Cerebellar cortex (tissue), 1 donor: ENCODE measurements around the gene IRAK1BP1.
"Not testable (repeated sequence)": the region's sequence is repeated elsewhere in the genome, so short reads cannot be mapped to it uniquely, and the experiment has no call there.

Source experiments
- DNase-seq: peaks from one replicate; pipeline ENCODE4 v3.0.0-alpha.2; 2015; ENCODE audit warnings: low spot score

The IRAK1BP1 gene

DNA sequence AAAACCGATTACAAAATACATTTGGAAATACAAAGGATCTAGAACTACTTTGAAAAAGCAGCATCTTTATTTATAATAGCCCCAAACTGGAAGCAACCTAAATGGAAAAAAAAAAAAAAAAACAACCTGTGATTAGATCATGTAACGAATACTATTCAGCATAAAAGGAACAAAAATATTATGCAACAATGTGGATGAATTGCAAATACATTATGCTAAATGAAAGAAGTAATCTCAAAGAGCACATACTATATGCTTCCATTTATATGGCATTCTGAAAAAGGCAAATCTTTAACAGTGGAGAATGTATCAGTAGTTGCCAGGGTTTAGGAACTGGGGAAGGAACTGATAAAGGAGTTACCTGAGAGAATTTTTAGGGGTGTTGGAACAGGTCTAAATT, 28.9 kb downstream of the IRAK1BP1 start:
- no peak for DNase-seq

- no peak for DNase-seq
Observed at GRCh38 chr6:78908621-78909020, 41.3 kb downstream of the IRAK1BP1 start.

- no peak for DNase-seq
Observed at GRCh38 chr6:78909391-78909790, 42.0 kb downstream of the IRAK1BP1 start.

DNA sequence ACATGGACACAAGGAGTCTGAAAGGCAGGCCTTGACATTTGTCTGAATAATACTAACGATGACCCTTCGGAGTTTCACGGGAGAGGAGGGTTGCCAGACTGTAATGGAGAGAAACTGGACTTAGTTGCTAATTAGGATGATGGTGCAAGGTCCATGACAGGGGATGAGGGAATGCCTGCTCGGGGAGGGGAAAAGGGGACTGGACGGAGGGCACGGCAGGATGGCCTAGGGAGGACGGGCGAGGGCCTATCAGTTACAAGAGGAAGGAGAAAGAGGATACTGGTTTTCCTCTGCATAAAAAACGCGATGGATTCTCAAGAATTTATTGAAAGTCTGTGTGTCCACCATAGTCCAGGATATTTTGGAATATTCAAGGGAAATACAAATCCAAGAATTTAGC, 42.7 kb downstream of the IRAK1BP1 start:
- no peak for DNase-seq

DNA sequence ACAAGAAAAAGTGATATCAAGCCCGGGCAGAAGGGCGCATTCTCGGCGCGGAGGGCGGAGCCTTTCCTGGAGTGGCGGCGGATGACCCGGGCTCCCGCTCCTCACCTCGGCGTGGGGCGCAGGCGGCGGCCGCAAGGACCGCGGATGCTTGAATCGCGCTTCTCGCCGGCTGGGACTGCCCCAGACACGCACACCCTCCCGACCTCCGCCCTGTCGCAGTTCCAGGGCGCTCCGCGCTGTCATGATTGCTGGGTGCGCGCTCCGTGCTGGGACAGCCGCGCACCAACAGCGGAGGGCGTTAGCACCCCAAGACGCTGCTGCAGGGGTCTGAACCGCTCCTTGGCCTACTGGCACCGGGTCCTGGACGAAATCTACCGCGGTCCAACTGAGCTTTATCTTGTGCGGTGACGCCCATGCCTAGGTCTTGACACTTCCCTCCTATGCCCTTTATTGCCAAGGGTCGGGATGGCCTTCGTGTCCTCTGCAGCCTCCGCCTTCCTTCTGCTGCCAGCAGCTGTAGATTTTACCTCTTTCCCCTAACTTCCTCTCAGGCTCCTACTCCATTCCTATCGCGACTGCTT, 43.3 kb downstream of the IRAK1BP1 start:
- DNase-seq: no peak

DNA sequence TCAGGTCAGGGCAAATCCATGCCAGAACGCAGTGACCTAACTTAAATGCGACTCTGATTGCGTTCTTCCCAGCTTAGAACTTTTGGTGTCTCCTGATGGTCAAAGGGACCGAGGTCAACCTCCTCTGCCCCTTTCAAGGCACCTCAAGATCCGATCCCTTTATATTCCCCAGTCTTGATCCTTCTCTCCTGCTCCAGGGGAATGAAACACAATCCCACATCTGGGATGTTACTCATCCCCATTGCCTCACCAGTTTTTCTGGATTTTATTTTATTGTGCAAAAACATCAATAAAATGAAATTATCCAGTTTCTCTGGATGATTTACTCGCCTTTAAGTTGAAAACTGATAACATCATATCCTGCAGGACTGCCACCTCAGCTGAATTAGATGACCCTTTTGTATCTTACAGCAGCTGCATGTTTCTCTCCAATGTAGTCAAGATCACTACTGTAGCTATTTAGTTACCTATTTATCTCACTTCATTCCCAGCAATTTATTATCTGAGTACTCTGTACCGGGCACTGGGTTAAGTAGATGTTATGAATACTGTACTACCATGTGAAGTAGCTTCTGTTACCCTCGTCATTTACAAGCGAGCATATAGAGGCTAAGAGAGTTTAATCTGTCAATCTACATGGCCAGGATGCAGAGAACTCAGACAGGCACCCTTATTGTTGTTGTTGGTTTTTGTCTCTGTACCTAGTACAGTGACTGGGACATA, 44.0 kb downstream of the IRAK1BP1 start:
- no peak for DNase-seq

- DNase-seq: no peak
Observed at GRCh38 chr6:78916411-78916810, 49.1 kb downstream of the IRAK1BP1 start.

GRCh38 chr6:78917788-78918187, 50.4 kb downstream of the IRAK1BP1 start:
- DNase-seq: no peak

DNA sequence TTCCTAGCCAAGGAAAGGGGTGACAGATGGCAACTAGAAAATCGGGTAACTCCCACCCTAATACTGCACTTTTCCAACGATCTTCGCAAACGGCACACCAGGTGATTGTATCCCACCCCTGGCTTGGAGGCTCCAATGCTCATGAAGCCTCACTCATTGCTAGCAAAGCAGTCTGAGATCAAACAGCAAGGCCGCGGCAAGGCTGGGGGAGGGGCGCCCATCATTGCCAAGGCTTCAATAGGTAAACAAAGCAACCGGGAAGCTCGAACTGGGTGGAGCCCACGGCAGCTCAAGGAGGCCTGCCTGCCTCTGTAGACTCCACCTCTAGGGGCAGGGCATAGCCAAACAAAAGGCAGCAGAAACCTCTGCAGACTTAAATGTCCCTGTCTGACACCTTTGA, 53.8 kb downstream of the IRAK1BP1 start:
- DNase-seq: not testable (repeated sequence)

DNA sequence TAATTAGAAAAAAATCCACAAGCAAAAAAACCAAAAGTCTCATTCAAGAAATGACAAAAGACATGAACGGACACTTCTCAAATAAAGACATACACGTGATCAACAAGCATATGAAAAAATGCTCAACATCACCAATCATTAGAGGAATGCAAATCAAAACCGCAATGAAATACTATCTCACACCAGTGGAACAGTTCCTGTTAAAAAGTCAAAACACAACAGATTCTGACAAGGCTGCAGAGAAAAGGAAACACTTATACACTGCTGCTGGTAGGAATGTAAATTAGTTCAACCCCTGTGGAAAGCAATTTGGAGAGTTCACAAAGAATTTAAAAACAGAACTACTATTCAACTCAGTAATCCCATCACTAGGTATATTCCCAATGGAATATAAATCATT, 58.0 kb downstream of the IRAK1BP1 start:
- no peak for DNase-seq

GRCh38 chr6:78935553-78935952, 68.2 kb downstream of the IRAK1BP1 start:
- no peak for DNase-seq

DNA sequence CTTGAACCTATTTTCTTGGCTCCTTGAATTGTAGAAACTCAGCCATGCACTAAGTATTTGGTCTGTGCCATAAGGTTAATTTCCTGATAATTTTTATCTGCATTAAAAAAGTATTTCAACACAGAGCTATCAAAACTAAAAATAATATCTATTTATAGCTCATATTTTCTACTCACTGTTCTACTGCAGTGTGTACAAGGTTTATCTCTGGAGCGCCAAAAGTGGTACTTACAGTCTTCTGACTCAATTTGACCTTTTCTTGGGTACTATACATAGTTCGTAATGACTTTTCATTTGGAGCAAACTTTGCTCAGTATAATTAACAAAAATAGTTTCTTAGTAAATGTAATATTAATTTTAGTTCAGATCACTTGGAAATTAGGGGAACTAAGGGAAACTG, 69.2 kb downstream of the IRAK1BP1 start:
- DNase-seq: no peak

- DNase-seq: no peak
Observed at GRCh38 chr6:78942446-78942845, 75.1 kb downstream of the IRAK1BP1 start.

- DNase-seq: no peak
Observed at GRCh38 chr6:78947529-78947928, 80.2 kb downstream of the IRAK1BP1 start.

DNA sequence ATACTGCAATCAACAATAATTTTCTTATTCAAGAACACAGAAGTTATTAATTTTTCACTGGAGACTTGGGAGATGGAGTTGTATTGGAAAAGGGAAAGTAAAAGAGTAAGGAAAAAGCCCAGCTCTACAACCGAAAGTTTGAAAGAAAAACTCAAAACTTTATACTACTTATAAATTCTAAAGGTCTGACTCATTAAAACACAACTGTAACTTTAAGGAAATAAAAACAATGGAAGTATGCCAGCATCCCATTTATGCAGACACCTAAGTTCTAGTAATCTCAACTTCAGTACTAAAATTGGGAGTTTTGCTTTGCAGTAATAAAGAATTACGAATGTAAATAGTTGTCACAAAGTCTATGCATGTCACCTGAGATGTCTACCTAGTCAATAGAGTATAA, 80.6 kb downstream of the IRAK1BP1 start:
- DNase-seq: no peak

DNA sequence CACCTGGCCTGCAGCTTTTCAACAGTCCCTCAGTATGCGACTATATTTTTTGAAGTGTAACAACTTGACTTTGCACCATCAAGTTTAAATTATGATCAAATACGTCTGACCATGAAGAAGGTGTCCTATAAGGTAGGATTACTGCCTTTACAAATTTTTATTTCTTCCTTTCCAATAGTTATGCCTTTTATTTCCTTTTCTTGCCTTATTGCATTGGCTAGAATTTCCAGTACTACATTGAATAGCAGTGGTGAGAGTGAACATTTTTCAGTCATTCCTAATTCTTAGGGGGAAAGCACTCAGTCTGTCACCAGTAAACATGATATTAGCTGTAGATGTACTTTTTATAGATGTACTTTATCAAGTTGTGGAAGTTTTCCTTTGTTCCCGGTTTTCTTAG, 81.4 kb downstream of the IRAK1BP1 start:
- DNase-seq: no peak

GRCh38 chr6:78952362-78952761, 85.0 kb downstream of the IRAK1BP1 start:
- DNase-seq: no peak
